GM20431 (cell line): ENCODE results near the gene JMJD1C.
"Not testable (repeated sequence)": the region's sequence is repeated elsewhere in the genome, so short reads cannot be mapped to it uniquely, and the experiment has no call there.

Source experiments
- in situ Hi-C: fragments of 300-500 bp; cut with MseI, MboI; formaldehyde crosslinking; loops from one replicate; pipeline ENCODE4 v1.15.0; 2020; ENCODE audit warnings: low sequenced_read_pairs; ENCODE audit not compliant: unreplicated experiment

The JMJD1C gene

DNA sequence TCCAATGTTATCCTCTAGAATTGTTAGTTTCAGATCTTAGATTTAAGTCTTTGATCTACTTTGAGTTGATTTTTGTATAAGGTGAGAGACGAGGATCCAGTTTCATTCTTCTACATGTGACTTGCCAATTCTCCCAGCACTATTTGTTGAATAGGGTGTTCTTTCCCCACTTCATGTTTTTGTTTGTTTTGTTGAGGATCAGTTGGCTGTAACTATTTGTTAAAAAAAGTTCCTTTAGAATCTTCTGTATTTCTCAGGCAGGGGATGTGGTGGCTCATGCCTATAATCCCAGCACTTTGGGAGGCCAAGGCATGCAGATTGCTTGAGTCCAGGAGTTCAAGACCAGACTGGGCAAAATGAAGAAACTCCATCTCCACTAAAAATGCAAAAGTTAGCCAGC is 151.8 kb downstream of the JMJD1C start:
- in situ Hi-C loops, result no loop called here

DNA sequence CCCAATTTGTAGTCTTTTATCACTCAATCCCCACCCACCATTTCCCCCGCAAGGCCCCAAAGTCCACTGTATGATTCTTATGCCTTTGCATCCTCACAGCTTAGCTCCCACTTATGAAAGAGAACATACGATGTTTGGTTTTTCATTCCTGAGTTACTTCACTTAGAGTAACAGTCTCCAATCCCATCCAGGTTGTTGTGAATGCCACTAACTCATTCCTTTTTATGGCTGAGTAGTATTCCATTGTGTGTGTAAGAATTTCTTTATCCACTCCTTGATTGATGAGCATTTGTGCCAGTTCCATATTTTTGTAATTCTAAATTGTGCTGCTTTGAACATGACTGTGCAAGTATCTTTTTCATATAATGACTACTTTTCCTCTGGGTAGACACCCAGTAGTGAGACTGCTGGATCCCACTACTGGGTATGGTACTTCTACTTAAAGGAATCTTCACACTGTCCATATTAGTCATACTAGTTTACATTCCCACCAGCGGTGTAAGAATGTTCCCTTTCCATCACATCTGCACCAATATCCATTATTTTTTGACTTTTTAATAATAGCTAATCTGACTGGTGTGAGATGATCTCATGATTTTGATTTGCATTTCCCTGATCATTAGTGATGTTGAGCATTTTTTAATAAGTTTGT is 152.6 kb downstream of the JMJD1C start:
- in situ Hi-C loops, result no loop called here

DNA sequence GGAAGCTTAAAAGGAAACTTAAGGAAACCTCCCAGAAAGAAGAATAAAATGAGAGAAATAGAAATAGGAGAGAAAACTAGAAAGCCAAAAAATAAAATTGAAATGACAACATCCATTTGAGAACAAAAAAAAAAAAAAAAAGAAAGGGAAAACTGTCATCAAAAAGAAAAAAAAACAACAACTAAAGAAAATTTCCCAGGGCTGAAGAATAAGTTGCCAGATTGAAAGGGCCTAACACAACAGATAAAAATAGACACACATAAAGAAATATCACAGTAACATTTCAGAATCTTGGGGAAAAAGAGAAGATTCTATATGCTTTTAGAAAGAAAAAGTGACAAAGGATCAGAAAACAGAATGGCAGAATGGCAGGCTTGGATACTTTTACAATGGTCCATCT is 157.1 kb downstream of the JMJD1C start:
- in situ Hi-C loops, result no loop called here

DNA sequence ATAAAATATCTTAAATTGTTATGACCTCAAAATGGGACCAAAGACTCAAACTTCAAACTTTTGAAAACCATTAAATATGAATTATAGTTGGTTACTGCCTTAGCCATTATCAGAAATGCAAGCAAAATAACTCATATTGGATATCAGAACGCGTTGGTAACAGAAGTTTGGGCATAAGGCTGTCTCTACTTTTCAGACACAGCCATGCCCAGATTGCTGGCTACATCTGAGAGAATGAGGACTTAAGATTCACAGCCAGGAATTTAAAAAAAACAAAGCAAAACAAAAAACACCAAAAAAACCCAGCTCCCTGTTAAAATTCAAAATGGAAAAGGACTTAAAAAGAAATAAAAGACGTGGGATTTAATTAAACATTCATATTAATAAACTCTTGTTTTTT is 161.6 kb downstream of the JMJD1C start:
- in situ Hi-C loops, result no loop called here

DNA sequence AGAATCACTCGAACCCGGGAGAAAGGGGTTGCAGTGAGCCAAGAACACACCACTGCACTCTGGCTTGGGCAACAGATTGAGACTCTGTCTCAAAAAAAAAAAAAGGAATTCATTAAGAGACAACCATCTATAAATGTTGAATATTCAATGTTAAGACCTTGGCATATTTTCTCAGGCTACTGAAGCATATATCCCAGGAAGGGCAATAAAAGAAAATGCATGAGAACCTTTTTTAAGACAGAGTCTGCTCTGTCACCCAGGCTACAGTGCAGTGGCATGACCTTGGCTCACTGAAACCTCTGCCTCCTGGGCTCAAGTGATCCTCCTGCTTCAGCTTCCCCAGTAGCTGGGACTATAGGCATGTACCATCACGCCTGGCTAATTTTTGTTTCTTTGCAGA is 165.0 kb downstream of the JMJD1C start:
- in situ Hi-C loops, result no loop called here

DNA sequence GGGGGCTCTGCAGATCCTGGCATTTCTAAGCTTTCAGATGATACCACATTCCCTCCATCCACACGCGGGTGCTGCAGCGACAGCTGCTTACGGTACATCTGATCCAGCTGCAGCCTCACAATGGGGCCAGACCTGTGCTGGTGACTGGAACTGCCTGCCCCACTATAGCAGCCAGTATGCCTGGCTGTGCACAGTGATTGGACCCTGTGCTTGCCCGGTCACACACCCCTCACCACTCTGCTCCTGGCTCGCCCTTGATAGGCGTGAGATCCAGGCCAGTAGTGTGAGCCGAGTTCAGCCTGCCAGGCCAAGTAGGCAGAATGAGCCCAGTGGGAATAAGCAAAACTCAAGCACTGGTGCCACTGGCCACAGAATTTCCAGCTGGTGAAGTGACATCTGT is 167.8 kb downstream of the JMJD1C start:
- in situ Hi-C loops, result no loop called here

DNA sequence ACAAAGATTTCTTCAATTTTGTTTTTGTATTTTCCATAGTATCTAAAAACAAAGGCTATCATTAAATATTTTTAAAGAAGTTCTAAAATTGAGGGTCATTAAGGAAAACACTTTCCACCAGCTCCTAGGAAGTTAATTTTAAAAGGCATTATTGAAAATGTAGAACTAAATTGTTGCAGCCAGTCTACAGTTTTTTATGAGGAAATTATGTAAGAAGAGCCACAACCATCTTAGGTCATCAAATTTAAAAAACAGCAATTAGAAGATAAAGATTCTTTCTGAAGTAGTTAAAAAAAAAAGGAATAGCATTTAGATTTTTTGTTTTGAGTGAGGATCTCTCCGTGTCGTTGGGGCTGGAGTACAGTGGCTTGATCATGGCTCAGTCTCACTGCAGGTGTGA is 171.0 kb downstream of the JMJD1C start:
- in situ Hi-C loops, result no loop called here

DNA sequence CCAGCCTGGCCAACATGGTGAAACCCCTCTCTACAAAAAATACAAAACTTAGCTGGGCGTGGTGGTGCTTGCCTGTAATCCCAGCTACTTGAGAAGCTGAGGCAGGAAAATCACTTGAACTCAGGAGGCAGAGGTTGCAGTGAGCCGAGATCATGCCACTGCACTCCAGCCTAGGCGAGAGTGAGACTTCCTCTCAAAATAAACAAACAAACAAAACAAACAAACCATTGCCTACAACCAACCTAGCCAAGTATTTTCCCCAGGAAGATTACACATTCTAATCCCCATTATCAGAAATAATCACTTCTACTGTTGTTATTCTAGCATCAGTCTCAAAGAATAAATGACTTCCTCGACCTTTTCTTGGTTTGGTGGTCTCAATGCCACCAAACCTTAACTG is 172.9 kb downstream of the JMJD1C start:
- in situ Hi-C loops, result not testable (repeated sequence)

DNA sequence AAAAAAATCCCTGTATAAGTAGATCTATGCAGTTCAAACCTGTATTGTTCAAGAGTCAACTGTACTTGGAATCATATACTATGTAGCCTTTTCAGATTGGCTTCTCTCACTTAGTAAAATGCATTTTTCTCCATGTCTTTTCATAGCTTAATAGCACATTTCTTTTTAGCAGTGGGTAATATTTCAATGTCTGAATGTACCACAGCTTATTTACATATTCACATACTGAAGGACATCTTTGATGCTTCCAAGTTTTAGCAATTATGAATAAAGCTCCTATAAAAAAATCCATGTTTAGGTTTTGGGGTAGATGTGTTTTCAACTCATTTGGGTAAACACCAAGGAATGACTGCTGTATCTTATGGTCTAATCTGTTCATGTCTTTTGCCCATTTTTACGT is 177.6 kb downstream of the JMJD1C start:
- in situ Hi-C loops, result no loop called here

DNA sequence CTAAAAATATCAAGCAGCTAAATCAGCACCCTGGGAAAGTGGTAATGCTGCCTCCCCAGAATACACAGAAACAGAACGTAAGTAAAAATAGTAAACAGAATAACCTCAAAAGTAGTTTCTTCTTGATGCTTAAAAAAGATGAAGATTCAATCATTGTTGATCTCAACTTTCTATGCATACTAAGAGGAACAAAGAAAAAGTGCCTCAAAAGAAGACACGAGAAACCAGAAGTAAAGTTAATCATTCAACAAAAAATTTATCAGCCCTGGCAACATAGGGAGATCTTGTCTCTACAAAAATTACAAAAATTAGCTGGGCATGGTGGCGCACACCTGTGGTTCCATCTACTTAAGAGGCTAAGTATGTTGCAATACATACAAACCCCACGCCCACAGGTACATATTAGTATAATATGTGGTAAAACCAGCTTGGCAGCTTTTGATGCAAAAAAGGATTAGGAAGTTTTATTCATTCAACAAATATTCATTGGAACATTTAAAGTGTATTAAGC is 179.0 kb downstream of the JMJD1C start:
- in situ Hi-C loops, result no loop called here

DNA sequence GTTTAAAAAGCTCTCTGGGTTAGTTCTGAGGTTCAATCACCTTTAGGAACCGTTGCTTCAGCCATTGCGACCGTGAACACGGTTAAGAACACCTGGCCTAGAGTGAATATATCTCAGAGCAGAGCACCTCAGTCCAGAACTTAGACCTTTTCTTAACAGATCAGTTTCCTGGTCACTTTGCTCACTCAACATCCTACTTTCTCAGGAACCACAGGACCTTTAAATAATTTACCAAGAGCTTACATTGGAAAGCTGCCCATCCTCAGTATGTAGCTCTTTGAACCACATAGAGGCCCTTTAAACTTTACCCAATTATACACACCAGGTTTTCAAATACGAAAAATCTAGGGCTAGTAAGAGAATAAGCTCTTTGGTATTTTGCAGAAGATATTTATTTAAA is 179.4 kb downstream of the JMJD1C start:
- in situ Hi-C loops, result no loop called here

DNA sequence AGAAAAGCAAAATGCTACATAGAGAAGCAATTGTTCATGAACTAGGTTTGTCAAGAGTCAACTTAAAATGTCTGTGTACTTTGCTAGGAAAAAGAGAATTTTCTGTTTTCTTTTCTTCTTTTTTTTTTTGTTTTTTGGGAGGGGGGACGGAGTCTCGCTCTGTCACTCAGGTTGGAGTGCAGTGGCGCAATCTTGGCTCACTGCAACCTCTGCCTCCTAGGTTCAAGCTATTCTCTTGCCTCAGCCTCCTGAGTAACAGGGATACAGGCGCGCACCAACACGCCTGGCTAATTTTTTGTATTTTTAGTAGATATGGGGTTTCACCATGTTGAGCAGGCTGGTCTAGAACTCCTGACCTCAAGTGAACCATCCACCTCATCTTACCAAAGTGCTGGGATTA is 181.9 kb downstream of the JMJD1C start:
- in situ Hi-C loops, result not testable (repeated sequence)

DNA sequence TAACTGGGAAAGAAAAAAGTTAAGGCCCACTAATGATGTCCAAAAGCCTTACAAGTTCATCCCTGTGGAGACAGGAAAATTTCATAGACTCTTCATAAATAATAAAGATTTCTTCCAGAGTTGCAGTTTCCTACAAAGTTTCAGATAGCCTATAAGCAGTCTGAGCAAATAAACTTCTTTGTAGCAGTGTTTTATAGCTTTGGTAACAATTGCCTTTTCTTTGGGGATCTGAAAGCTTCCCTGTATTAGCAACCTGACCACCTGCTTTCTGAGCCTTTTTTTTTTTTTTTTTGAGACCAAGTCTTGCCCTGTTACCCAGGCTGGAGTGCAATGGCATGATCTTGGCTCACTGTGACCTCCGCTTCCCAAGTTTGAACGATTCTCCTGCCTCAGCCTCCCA is 182.7 kb downstream of the JMJD1C start:
- in situ Hi-C loops, result no loop called here

DNA sequence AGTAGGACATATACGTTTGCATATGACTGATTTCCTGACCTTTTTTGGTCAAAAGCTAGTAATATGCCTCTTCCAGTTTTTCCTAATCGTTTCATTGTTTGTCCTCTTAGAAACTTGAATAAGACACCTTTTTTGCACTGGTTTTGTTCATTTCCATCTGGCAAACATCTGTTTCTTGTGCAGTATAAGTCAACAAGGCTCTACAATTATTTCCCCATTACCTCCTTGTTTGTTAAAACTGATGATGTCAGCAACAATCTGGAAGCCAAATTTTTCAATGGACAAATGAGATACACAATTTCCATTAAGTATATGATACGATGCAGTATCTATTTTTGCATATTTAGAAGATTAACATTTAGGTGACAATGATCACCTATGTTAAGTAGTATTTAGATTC is 183.8 kb downstream of the JMJD1C start:
- in situ Hi-C loops, result no loop called here

DNA sequence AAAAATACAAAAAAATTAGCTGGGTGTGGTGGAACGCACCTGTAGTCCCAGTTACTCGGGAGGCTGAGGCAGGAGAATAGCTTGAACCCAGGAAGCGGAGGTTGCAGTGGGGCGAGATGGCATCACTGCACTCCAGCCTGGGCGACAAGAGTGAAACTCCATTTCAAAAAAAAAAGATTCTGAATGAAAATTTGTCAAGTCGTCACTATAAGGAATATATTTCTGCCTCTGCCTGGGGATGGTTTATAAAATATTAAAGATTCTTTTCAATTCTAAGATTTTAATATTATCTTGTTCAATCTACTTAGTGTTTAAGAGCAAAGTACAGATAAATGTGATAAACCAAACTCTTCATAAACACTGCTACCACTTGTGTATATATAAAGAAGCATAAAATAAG is 185.4 kb downstream of the JMJD1C start:
- in situ Hi-C loops, result no loop called here

DNA sequence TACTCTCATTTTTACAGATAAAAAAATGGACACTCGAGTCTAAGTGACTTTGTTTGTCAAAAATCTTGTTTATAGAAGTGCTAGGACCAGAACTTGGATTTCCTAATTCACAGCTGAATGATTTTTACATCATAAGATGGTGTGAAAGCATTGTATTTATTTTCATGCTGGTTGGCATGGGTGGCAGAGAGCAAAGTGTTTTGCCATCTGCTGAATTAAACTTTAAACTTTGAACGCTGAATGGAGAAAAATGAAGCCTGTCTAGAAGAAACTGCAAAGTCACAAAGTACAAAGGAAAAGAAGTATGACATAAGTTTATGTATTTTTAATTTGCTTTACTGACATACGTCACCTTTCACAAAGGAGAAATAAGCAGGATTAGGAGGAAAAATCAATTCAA is 190.7 kb downstream of the JMJD1C start:
- in situ Hi-C loops, result no loop called here

DNA sequence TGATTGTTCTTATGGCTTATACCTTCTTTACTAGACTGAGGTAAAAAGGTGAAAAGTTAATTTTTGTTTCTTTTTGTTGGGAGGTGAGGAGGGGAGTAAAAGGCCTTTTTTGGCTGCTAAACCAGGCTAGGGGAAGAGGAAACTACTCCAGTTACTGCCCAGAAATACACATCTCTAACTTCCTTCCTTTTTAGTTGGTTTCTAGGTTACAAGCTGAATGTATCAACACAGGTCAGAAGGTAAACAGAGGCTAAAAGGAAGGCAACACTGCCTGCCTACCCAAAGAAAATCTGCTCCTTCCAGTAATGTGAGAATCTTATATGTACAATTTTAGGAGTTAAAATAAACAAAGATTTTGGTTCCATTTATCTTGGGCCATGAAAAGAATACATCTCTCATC is 192.2 kb downstream of the JMJD1C start:
- in situ Hi-C loops, result no loop called here

DNA sequence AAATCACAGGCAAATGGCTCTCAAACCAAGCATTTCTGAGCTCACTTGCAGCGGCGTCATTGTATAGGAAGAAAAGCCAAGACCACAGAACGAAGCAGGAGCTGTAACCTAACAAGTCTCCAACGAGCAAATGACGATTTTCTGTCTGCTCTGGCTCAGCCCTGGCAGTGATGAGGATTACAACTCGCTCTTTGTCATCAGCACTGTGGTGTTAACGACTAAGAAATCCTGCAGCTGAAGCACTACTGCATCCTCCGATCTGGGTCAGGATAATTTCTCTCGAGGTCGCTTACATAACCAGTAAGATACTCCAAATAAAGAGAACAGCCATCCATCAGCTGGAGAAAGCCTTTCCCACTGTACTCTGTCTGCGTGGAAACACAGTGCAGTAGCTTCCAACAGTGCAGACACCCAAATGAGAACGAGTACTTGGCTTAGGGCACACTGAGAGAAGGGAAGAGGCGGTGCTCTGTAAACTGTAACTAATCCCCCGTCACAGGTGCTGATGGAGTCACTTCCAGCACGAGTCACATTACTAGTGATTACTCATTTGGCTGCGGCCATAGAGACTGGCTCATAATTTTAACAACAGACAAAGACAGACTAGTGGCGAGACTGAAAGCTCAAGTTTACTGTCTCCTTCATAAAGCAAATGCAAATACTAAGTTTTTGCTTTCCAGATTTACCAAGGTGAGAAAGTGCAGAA is 196.8 kb downstream of the JMJD1C start:
- in situ Hi-C loops, result no loop called here

DNA sequence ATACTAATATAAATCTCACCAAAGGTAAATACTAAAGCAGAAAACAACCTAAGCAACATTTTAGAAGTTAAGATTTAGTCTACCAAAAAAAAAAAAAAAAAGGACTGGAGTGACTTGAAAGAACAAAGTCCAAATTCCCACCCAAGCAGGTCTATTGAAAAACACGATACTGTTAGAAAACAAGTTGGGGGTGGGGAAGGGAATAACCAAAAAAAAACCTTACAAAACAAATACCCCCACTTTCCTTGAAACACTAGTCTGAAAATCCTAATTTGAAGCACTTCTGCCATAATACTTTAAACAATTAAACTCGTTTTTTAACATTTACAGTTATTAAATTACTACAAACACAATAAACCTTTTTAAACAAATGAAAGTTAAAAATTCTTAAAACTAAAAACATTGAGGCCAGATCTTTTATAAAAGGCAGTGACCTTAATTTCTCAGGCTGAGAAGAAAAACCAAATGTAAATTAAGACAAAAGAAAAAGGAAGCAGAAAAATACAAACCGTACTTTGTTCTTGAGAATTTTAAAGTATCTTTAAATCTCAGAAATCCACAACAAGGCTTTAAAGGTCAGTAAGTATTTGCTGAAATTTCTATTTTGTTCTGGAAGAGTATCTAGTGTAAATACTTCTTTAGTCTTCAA is 197.5 kb downstream of the JMJD1C start:
- in situ Hi-C loops, result no loop called here

DNA sequence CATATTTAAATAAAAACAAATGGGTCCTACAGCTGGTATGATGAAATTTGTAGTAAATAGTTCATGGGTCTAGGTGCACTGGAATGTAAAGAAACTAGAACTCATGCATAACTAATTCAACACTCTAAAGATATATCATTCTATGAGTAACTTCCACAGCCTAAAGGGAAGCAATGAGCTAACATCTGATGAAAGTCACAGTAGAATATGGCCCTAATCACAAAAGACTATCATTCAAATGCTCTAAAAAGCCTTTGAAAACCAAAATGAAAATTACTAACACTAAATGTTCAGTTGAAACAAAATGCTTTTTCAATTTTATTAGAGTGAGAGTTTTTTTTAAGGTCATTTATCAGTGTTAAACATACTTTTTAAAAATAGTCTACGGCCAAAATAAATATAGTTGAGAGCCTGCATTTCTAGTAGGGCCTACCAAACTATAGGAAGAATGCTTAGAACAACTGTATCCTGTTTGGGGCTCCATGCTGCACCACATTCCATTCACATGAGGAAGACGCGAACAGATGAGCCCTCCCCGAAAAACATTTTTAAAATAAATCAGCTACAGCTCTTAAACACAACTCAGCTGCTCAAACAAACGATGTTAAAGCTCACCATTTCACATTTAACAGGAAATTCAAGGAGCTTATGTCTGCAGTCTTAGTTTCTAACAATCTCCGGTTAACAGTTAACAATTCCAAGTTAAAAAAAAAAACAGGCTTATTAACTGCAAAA is 198.2 kb downstream of the JMJD1C start:
- in situ Hi-C loops, result no loop called here
